ENCODE data around the gene STUB1.

GRCh38 chr16:648781-649589, 31.2 kb upstream of the STUB1 start, which contains the start of gene WDR90:
- peak; percentile 92 for TF ChIP-seq YY1 (IDR thresholded peaks at IDR 0.05; ENCODE audit: insufficient read depth, insufficient read length)
- TF ChIP-seq ZNF274 (IDR thresholded peaks at IDR 0.05; ENCODE audit: low read depth, low read length), result no peak
- no peak for TF ChIP-seq SUZ12 (IDR thresholded peaks at IDR 0.05; ENCODE audit: extremely low read depth, insufficient read depth, insufficient read length)

All from NT2/D1 (cell line).